HG03575 (cell line): ENCODE data around the gene PPP2R2D.

Source experiments
- ATAC-seq: cut with Tn5 transposase; IDR thresholded peaks from one replicate; pipeline ENCODE4 v1.9.1; 2021; ENCODE audit not compliant: unreplicated experiment, insufficient number of reproducible peaks, low FRiP score; ENCODE audit errors: extremely low read depth

The PPP2R2D gene

DNA sequence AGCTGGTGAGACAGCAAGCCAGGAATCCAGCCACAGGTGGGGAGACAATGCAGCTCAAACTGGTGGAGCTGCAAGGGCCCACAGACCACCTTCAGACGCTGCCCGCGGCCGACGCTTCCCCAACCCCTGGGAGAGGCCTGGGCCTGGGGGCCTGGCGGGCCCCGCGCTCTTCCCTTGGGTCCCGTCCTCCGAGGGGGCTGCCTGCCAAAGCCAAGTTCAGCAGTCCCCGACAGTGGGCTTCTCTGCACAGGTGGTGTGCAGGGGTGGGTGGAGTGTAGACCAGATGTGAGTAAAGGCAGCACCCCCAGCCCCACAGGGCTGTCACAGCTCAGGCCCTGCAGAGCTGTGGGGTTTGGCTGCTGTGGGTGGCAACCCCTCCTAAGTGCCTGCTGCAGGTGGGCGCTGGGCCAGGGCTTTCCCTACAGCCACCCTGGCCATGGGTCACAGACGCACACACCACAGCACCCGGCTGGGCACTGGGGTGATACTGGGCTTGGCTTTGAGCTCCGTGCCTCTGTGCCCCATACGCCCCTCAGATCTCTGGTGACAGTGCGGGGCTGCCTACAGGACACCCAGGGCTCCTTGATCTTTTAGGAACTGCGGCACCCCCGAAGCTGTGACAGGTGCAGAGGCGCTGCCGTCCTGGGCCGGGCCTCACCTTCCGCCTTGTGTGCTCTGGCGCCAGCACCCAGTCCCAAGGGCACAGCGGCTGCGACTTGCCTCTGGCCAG is 60.4 kb downstream of the PPP2R2D start:
- ATAC-seq, result no peak

- ATAC-seq, result no peak
Observed at GRCh38 chr10:131961777-131962662, 61.2 kb downstream of the PPP2R2D start.

DNA sequence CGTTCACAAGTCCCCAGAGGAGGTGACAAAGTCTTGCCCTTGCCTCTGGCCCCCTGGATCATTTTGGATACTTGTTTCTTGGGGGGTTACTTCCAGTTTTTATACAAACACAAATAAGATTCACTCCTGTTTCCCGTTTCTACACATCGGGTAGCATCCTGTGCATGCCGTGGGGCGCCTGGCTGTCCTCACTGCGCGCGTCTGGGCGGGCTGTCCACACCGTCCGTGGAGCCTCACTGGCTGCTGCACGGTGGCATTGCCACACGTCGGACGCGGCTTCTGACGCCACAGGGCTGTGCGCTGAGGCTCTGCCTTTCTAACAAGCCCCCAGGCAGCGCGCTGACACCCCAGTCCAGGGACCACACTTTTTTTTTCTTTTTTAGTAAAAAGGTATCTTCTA is 62.5 kb downstream of the PPP2R2D start:
- no peak for ATAC-seq

DNA sequence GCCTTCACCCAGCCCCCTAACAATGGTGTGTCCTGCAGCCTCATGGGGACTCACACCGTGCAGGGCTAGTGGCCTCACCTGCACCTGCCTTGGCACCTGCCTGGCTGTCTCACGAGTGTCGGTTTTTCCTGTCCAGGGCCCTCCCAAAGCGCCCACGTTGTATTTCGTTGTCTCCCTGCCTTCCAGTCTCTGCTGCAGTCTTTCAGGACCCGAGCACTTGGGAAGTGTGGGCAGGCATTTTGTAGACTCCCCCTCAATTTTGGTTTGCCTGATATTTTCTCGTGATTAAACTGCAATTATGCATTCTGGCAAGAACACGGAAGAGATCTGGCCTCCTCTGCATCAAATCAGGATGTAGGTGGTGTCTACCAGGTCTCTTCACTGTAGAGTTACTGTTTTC is 63.0 kb downstream of the PPP2R2D start:
- no peak for ATAC-seq

GRCh38 chr10:131964298-131964697 is 63.5 kb downstream of the PPP2R2D start:
- ATAC-seq, result no peak

GRCh38 chr10:131968949-131969348 is 68.1 kb downstream of the PPP2R2D start:
- ATAC-seq, result no peak

DNA sequence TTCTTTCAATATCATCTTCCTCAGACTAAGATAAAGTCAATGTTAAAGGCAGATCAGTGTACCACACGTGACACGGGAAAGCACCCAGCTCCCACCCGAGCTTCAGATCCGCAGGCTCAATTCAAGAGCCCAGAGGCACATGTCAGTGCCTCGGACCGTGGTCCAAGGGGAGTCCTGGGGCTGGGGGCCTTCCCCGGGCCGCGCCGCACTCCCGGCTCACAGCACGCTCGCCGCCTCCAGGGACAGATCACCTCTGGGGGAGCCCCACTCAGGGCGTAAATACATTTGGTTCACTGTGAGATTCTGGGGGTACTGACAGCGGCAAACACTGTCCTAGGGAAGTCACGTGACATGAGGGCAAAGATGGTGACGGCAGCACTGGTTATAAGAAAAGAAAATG is 70.1 kb downstream of the PPP2R2D start:
- no peak for ATAC-seq

- ATAC-seq, result no peak
Observed at GRCh38 chr10:131971591-131971990, 70.8 kb downstream of the PPP2R2D start.

GRCh38 chr10:131972474-131973071 is 71.8 kb downstream of the PPP2R2D start:
- no peak for ATAC-seq

GRCh38 chr10:131973160-131973951 is 72.5 kb downstream of the PPP2R2D start:
- ATAC-seq, result no peak

DNA sequence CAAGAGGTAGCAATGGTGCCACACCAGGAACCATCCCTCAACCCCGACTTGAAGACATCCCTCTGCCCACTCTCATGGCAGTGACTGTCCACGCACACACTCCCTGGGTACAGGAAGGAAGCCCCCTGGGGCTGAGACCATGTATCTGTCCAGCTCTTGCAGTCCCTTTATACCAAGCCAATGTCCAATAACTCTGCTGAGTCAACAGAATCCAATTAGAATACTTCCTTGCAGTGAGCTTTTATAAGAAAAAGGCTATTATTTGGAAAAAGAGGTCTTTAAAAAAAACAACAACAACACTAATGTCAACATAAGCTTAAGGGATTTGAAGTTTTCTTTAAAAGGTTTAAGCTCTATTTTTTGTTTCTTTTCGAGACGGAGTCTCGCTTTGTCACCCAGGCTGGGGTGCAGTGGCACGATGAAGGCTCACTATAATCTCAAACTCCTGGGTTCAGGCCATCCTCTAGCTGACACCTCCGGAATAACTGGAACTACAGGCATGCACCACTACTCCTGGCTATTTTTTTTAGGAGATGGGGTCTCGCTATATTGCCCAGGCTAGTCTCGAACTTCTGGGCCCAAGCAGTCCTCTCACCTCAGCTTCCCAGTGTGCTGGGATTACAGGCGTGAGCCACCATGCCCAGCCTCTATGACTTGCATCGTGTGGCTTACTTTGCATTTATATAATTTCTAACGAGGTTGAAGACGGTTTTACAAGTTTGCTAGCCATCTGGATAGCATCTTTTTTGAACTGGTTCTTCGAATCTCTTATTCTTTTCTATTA is 73.4 kb downstream of the PPP2R2D start:
- no peak for ATAC-seq

DNA sequence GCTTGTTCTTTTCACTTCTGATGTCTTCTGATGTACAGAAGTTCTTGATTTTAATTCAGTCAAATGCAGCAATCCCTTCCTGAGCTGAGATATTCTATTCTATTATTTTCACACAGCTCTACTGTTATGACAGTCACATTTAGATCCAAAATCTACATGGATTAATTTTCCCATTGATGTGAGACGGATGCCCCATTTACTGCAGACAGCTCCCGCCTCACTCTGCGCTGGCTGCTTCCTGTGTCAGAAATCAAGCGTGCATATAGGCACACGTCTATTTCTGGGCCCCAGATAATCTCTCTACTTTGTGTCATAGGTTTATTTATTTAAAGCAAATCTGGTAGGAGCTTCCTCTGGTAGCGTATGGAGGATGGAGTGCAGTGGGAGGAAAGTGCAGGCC is 74.2 kb downstream of the PPP2R2D start:
- no peak for ATAC-seq

GRCh38 chr10:131975796-131976195 is 75.0 kb downstream of the PPP2R2D start:
- no peak for ATAC-seq

GRCh38 chr10:131977323-131978096 is 76.7 kb downstream of the PPP2R2D start:
- ATAC-seq, result no peak

DNA sequence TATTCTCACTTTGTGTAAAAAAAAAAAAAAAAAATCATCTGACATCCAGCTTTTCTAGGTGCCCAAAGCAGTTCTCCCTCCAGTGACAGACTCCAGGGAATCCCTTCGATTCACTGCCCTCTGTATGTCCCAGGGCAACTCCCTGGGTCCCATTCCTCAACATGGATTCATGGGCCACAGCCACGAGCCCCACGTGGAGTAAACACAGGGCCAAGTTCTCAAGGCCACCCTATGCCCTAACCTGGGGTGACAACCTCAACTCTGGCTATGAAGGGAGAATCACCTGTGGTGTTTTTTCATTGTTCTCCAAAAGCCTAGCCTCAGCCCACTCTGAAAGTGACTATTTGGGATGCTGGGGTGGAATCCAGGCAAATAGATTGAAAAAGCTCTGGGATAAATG is 77.6 kb downstream of the PPP2R2D start:
- ATAC-seq, result no peak

GRCh38 chr10:131978851-131979250 is 78.0 kb downstream of the PPP2R2D start:
- ATAC-seq, result no peak

- ATAC-seq, result no peak
Observed at GRCh38 chr10:131979336-131979735, 78.5 kb downstream of the PPP2R2D start.

DNA sequence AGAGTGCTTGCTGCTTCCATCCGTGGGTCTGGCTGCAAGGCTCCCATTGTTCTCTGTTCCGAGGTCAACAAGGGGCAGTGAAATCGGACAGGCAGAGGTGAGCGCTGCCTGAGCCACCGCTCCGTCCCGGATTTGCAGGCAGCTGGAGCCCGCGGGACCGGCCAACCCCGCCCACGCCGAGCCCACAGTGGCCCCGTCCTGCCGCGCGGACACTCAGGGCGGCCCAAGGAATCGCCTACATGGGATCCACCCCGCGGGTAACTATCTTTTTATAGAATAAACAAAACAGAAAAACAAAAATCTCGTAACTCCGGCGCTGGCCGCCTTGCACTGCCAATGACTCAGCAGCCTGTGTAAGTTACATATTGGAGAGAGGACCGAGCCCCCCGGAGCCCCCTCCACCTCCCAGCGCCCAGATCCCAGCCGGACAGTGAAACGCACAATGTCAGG is 79.0 kb downstream of the PPP2R2D start:
- ATAC-seq, result no peak
